NOMO-1 treated with dmso at 0.1 percent for 144 hours (cell line): ENCODE data around the gene VPS33A.
"Not testable (repeated sequence)": the region's sequence is repeated elsewhere in the genome, so short reads cannot be mapped to it uniquely, and the experiment has no call there.

Source experiments
- DNase-seq: peaks from one replicate; lab custom pipeline; 2025; ENCODE audit not compliant: unreplicated experiment; lab: John Stamatoyannopoulos, UW

Gene VPS33A

DNA sequence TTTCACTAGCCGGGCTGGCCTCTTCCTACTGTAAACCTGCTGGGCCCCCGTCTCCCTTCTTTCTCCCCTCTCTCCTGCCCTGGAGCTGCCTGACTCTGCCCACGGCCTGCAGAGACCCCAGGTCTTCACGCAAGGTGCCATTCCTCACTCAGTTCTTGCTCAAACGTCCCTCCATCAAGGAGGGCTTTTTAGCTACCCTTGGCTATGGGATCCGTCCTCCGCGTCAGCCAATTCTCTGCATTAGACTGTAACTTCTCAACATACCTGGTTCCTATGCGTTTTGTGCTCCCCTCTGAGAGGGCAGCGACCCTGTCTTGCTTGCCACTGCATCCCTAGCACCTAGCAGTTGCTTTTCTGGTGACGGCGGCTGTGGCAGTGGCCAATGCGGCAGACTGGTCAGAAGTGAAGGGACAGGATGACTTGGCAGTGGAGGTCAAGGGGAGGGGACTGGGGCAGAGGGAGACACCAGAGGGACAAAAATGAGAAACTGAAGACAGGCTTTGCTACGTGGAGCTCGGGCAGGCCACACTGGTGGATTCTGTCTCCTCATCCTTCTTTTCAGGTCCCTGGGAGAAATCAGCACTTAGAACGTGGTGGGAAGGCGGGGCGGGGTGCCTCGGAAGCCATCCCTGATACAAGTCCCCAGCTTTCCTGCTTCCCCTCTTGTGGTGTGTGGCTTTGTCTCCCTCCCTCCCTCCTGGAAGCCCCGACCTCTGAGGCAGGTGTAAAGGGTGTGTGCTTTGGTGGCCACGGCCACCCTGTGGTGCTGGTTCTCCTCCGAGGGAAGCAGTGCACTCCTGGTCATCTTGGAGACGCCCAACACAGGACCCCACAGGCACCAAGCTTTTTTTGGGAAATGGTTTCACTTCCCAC, 61.0 kb downstream of the VPS33A start:
- DNase-seq: no peak

GRCh38 chr12:122204167-122205052, 61.9 kb downstream of the VPS33A start:
- no peak for DNase-seq

- DNase-seq: no peak
Observed at GRCh38 chr12:122203301-122204166, 62.8 kb downstream of the VPS33A start, which contains the start of gene B3GNT4. B3GNT4 (plus strand) TSS chr12:122203709; CDS start chr12:122204619, 910 bp downstream.

GRCh38 chr12:122202811-122203210, 63.5 kb downstream of the VPS33A start:
- not testable (repeated sequence) for DNase-seq

GRCh38 chr12:122202017-122202416, 64.3 kb downstream of the VPS33A start:
- no peak for DNase-seq

DNA sequence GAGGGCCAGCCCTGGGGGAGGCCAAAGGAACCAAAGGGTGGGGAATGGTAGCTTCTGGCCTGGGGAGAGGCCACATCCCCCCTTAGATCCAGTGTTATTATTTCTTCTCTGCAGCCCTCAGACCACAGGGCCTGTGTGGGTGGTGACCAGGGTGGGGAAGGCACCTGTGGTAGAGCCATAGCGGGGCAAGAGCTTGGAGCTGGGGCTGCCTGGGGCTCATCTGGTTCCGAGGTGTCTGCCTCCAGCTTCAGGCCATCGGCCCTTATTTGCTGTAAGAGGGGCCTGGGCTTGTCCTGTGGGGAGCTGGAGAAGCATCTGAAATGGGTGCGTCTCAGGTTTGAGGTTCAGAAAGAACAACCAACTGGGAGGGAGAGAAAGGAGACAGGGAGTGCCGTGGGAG, 64.9 kb downstream of the VPS33A start:
- no peak for DNase-seq

GRCh38 chr12:122200541-122201175, 65.6 kb downstream of the VPS33A start:
- no peak for DNase-seq

GRCh38 chr12:122199484-122200355, 66.6 kb downstream of the VPS33A start:
- DNase-seq: no peak

- no peak for DNase-seq
Observed at GRCh38 chr12:122197612-122197966, 68.7 kb downstream of the VPS33A start.

DNA sequence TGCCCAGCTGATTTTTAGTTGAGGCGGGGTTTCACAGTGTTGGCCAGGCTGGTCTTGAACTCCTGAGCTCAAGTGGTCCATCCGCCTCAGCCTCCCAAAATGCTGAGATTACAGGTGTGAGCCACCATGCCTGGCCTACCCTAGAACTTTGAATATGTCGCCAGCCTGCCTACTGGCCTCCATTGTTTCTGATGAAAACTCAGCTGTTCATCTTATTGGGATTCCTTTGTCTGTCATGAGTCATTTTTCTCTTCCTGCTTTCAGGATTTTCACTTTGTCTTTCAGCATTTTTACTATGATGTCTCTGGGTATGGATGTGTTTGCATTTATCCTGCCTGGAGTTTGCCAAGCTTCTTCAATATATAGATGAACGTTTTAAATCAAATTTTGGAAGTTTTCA, 70.9 kb downstream of the VPS33A start:
- DNase-seq: no peak

- DNase-seq: no peak
Observed at GRCh38 chr12:122194804-122195203, 71.5 kb downstream of the VPS33A start.

DNA sequence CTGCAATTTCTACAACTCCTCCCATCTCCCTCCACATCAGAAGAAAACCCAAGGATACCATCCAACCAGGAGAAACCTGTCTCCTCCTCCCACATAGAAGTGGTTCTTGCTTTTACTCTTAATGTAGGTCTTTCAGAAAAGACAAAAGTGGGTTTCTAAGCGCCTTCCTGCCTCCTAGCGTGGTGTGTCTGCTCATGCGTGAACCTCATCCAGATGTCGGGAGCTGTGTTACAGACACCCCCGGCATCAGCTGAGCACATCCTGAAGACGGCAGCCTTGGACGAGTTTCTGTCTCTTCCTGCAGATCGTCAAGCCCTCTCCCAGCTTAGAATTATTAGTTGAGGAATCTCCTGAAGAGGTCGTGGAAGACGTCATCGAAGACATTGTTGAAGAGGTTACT, 73.9 kb downstream of the VPS33A start:
- DNase-seq: no peak

GRCh38 chr12:122190842-122191668, 75.2 kb downstream of the VPS33A start:
- DNase-seq: no peak

DNA sequence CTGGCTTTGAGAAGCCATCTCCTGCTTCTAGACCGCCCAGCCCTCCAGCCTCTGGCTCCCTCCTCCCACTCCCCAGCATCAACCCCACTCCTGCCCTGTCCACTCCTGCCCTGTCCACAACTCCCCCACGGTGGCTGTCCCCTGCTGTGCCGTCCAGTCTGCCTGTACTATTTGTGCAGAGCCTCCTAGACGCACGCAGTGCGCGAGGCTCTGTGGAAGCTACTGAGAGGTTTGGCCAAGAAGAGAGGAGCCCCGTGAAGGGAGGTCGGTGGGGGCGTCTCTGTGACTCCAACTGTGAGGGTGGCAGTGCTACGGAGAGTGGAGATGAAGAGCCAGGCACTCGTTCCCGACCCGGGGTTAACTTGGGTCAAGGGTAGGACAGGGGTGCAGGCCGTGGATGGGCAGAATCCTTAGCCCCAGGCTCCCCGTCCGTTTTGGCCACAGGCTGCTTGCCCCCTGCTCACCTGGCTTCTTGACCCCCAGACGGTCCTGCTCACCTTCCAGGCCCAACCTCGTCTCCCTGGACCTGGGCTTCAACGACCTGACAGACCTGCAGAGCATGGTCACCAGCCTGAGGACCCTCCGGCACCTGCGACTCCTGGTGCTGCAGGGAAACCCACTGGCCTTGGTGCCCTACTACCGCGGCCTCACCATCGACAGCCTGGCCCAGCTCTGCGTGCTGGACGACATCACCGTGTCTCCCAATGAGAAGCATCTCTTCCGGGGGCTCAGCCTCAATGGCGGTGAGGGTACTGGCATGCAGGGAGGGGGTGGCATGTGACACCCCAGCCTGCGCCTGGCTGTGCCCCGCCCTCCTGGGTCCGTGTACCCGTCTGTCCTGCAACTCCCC, 76.4 kb downstream of the VPS33A start:
- no peak for DNase-seq

DNA sequence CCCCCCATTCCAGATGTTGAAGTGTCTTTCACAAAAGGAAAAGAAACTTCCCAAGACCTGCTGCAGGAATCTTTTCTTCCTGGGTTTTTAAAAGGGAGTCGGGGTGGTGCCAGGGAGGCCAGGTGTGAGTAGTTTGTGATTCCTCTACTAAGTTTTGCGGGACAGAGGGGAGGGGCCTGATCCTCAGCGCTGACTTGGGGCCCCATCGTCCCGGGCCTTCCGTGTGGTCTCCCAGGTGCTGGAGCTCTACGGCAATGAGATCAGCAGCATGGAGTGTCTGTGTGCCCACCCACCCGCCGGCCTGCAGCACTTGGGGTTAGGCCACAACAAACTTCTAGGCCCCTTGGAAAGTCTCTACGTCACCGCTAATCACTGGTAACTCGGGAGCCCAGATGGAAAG, 78.8 kb downstream of the VPS33A start:
- no peak for DNase-seq

DNA sequence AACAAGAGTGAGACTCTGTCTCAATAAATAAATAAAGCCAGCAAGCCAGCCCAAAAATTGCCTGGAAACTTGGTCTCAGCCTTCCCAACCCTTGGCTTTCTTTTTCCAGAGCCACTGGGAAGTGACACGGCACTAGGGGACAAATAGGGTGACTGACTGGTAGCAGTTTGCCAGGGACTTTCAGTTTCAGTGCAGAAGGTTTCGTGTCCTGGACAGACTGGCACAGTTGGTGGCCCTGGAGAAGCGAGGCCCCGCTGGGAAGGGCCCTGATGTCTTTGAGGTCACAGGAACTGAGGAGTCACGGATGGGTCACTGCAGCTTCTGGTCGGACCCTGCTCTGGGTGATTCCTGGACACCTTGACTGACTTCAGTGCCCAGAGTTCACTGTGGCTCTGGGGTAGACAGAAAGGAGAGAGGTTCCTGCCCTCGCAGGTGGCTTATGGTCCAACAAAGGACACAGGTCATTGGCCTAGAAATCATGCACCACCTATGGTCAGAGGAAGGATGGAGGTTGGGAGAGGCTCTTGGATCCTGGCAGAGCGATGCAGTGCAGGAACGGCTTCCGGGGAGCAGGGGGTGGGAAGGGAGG, 80.7 kb downstream of the VPS33A start:
- DNase-seq: no peak

DNA sequence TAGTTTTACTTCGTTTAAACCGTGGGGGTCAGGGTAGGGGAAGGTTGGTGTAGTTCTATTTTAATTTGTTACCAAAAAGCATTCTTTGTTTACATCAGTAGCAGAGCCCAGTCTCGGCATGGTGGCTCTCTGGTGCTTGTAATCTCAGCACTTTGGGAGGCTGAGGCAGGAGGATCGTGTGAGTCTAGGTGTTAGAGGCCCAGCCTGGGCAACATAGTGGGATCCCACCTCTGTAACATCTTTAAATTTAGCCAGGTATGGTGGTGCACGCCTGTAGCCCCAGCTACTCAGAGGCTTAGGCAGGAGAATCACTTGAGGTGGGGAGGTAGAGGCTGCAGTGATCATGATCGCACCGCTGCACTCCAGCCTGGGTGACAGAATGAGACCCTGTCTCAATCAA, 81.2 kb downstream of the VPS33A start:
- no peak for DNase-seq
